GM12874 (cell line): ENCODE data around the gene PIK3R6.

Source experiments
- TF ChIP-seq, protein P1 (sequence below): IDR thresholded peaks from 2 replicates; pipeline ENCODE4 v1.5.1; 2011; ENCODE audit warnings: low read depth, mild to moderate bottlenecking, control low read depth, low read length, moderate library complexity; ENCODE audit not compliant: insufficient read depth

PIK3R6 gene

DNA sequence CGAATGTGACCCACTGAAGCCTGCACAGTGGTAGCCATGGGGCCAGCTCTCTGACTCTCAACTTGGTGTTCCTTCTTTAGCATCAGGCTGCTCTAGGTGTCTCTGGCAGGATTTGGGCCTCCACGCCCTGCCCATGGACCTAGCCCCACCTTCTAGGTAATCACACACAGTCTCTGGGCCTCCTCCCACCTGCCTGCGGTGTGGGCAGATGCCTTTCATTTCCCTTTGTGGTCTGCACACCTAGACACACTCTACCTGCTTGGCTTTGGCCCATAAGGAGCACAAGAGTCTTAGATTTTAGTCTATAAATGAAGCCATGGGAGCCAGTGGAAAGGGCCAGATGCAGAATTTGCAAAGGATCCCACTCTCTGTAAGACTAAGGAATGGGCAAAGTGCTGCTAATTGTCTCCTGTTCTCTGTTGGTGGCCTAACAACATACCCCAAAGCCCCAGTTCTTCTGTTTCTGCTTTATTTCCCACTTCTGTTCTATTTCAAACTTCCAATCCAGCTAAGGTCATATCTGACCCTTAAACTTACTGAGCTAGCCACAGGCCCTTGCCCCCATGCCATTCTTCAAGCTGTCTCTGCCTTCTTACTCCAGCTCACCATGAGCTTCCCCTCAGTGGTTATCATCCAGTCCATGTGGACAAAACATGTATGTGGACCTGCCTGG is 61.1 kb downstream of the PIK3R6 start:
- TF ChIP-seq, protein P1, sequence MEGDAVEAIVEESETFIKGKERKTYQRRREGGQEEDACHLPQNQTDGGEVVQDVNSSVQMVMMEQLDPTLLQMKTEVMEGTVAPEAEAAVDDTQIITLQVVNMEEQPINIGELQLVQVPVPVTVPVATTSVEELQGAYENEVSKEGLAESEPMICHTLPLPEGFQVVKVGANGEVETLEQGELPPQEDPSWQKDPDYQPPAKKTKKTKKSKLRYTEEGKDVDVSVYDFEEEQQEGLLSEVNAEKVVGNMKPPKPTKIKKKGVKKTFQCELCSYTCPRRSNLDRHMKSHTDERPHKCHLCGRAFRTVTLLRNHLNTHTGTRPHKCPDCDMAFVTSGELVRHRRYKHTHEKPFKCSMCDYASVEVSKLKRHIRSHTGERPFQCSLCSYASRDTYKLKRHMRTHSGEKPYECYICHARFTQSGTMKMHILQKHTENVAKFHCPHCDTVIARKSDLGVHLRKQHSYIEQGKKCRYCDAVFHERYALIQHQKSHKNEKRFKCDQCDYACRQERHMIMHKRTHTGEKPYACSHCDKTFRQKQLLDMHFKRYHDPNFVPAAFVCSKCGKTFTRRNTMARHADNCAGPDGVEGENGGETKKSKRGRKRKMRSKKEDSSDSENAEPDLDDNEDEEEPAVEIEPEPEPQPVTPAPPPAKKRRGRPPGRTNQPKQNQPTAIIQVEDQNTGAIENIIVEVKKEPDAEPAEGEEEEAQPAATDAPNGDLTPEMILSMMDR: no peak

DNA sequence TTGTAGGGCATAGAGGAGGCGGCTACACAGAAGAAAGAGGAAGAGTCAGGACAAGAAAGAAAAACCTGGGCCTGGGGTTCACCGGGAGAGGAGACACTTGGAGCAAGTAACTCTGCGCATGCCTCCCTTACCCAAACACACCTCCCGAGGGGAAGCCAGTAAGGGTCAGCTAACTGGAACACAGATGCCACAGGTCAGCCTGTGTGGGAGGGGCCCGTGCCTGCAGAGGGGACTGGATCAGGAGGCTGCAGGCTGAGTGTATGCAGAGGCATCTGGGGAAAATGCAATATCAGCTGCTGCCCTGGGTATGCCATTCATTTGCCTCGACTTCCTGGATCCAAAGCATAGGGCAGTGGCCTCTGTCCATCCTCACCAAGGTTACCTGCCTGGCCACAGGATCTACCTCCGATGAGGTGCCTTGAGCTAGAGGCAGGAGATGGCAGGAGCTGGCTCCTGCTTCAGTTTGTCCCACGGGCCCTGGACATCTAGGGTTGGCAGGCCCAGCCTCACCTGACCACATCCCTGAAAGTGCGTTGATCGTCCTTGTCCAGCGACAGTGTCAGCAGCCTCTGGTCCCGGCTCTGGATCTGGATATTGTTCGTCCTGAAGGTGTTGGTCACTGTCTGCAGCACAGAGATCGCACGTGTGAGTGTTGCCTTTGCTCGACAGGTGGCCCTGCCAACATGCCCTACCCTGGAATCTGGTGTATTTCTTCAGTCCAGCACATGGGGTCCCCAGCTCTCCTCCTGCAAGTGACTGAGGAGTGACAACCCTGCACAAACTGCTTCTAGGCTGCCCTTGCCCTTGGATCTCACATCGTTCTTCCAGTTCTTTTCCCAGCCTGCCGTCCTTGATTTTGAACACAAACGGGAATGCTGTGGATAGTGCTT is 63.7 kb downstream of the PIK3R6 start:
- TF ChIP-seq, protein P1: no peak

DNA sequence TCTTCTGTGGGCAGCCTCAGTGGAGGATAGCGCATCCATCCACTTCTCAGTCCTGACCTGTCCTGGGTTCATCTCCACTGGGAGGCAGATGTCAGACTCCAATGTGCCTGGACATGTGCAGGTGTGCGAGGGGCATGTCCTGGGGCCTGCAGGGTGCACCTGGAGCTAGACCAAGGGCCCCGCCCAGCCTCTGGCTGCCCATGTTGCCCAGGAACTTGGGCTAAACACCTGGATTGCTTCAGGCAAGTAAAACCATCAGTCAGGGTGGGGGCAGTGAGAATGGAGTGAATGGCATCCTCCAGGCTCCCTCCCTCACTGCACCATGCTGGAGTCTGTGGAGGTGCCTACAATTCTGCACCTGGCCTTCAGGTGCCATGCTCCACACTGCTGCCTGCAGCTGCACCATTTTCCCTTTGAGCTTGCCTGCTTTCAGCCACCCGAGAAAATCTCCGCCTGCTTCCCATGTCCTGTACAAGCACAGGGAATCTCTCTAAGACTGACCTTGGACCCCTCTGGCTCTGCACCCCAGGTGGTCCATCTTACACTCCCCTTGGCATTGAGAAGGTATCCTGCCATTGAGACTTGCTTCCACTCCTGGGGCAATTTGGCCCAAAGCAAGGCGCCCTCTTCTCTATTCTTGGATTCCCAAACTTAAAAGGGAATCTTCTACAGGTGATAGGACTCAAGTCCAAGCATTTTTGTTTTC is 66.2 kb downstream of the PIK3R6 start:
- TF ChIP-seq, protein P1: no peak

DNA sequence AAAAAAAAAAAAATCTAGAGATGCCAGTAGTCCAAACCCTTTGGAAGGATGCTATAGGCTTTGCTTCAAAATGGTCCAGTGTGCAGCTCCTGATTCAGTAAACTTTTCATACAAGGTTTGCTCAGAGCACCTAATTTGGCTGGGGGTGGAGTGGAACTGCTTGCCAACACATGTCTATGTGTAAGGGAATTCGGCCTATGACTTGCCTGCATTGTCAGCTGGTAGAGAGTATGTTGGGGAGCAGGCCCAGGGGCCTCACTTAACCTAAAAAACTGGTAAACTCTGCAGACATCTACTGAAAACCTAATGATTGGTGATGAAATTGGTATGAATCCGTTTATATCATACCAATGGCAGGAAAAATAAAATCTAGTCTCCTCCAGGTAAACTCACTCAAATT is 66.8 kb downstream of the PIK3R6 start:
- TF ChIP-seq, protein P1: no peak

DNA sequence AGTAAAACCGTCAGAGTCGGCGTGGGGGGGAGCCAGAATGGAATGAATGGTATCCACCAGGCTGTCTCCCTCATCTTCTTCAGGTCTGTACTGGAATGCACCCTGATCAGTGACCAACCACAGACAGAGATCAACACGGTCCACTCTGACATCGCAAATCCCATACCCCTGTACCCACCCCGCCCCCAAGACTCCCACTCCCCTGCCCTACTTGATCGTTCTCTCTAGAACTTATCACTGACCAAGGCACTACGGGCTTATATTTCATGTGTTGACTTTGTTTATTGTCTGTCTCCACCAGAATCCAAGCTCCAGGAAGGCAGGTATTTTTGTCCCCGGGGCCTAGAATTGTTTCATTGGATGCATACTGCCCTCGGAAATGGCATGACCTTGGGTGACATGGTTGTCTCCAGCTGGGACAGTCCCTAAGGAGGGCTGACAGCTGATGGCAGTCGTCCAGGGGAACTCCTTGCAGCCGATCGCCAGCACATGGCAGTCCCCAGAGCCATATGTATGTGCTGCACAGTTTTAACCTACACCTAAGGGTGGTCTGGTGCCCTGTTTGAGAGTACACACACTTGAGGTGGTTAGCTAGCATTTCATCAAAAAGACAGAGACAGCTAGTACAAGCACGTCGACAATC is 67.8 kb downstream of the PIK3R6 start:
- TF ChIP-seq, protein P1: no peak

DNA sequence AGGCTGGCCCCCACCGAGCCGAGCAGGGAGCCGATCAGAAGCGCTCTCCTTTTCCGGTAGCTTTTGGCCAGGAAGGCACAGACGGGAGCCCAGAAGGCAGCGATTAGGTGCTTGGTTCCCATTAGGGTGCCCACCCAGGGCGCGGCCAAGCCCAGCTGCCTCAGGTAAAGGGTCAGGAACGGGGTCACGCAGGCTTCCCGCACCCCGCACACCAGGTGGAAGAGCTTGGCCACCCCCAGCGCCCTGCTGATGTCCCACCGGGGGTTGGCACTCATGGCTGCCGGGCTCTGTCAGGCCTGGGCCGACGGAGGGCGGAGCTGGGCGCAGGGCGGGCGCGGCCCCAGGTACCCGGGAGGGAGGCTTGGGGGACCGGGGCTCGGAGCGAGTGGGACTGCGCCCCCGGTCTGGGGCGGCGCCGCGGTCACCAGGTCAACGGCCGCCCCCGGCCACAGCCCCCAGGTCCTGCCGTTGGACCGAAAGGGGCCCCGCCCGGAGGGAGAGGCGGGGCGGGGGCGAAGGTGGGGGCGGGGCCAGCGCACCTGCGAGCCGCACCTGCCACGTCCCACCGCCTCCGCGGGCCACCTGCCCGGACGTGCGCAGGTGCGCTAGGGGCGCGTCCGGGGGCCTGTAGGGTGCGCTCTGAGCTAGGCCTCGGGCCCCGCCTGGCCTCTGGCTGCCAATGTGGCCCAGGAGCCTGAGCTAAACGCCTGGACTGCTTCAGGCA is 68.5 kb downstream of the PIK3R6 start, which contains the start of gene MFSD6L:
Gene MFSD6L, minus strand, starts transcription at position 520 of the 724 bp plus-strand sequence. Its CDS starts 245 bp downstream, at position 275.
- TF ChIP-seq, protein P1: no peak; the same call in 1 of the 2 replicates
